GM19463 (cell line): ENCODE measurements around the gene SMARCA4.

Experiments
- ATAC-seq: cut with Tn5 transposase; IDR thresholded peaks from one replicate; pipeline ENCODE4 v1.9.1; 2021; ENCODE audit warnings: mild to moderate bottlenecking, moderate library complexity; ENCODE audit not compliant: unreplicated experiment

The SMARCA4 gene

GRCh38 chr19:11028146-11028545 lies 67.3 kb downstream of the SMARCA4 start:
- no peak for ATAC-seq

DNA sequence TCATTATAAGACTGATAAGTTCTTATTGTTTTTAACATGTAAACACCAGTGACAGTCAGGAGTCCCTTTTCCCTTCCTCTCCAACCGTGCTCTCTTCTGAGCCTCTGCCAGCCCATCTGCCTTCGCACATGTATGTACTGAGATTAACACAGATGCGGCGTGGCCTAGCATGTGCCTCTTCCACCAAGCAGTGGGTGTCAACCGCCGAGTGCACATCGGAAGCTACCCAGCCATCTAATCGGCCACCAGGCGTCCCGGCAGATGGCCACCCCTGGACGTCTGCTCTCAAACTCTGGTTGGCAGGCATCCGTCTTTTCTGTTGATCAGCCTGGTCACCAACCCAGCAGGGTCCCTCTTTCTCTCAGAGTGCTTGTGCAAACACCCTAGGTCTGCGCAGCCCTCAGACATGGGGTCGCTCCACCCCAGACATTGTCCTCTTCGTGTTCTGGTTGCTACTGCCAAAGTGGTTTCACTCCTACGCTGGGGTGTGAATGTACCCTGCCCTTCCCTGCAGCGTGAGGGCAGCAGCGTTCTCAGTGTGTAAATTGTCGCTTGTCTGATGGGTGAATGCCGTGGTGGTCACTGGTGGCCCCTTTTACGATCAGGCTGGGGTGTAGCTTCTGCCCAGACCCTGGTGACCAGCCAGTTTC lies 70.7 kb downstream of the SMARCA4 start:
- no peak for ATAC-seq

DNA sequence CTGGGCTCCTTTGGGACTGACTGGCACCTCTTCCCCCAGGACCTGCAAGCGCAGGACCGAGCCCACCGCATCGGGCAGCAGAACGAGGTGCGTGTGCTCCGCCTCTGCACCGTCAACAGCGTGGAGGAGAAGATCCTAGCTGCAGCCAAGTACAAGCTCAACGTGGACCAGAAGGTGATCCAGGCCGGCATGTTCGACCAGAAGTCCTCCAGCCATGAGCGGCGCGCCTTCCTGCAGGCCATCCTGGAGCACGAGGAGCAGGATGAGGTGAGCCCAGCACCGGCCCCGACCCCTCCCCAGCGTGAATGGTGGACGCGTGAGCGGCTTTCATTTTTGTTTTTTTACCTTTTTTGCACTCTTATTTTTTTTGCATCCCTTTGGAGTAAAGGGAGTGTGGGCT lies 72.4 kb downstream of the SMARCA4 start:
- ATAC-seq: no peak

DNA sequence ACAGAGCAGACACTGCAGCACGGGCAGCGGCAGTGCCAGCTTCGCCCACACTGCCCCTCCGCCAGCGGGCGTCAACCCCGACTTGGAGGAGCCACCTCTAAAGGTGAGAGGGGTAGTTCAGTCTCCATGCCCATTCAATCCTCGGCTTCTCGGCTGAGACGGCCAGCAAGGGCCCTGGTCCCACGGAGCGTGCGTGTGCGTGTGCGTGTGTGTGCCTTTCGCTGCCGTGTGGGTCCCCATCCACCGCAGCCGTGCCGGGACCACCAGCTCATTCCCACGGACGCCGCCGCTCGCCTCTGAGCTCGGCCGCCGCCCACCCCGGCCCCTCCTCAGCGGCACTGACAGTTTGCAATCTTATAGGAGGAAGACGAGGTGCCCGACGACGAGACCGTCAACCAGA lies 72.9 kb downstream of the SMARCA4 start:
- ATAC-seq: no peak

DNA sequence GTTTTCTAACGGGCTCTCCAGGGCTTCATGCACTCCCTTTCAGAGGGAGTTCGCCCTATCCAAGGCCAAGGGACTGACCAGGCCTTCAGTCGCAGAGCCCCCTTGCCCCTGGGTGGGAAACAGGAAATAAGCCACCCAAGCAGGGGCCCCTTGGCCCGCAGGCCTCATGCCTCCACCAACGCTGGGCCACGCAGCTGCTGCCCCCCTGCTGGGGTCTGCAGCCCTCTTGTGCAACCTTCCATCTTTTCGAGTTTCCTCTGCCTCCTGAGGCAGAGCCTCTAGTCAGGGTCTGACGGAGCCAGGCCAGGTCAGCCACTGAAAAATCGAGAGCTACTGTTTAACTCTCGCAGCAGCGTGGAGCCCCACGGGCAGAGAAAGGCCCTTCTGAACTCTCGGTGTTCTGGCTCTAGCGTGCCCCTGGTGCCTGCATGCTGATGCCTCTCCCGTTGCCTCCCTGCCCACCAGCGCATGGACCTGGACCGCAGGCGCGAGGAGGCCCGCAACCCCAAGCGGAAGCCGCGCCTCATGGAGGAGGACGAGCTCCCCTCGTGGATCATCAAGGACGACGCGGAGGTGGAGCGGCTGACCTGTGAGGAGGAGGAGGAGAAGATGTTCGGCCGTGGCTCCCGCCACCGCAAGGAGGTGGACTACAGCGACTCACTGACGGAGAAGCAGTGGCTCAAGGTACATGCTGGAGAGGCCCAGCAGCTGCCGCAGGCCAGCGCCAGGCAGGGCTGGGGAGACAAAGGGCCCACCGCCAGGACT lies 73.8 kb downstream of the SMARCA4 start:
- no peak for ATAC-seq

DNA sequence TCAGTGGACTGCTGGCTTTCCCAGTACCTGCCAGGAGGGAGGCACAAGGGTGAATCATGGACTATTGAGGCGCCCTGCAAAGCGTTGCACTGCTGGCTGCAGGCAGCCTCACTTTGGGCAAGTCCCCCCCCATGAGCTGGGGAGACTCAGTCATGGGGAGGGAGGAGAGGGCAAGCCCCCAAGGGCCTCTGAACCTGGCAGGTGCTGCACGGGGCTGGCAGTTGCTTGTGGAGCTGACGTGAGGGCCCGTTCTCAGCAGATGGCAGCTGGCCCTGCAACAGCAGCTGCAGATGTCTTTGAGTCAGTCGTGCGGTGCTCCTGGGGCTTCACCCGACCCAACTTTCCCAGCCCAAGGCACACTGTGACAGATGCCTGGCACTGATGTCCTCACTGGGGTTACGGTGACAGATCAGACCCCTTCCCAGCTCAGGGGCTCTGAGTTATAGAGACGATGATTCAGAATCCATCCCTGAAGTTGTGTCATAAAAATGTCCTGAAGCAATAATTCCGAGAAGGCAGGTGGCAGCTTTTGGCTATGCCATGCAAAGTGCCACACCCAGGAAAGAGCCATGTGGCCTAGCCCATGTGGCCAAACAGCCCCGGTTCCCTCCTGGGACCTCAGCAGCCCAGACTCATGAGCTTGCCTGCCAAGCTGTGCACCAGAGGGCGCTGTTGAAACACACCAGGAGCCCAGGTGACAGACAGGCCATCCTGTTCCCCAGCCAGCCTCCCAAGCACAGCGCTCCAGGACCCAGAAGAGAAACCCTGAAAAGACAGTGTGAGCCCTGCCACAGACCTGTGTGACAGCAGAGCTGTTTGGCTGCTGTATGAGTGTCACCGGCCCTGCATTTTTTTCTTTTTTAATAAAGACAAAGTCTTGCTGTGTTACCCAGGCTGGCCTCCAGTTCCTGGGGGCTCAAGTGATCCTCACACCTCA lies 74.9 kb downstream of the SMARCA4 start:
- ATAC-seq: peak; percentile 81

GRCh38 chr19:11038511-11038910 lies 77.7 kb downstream of the SMARCA4 start:
- ATAC-seq: no peak

- no peak for ATAC-seq
Measured at GRCh38 chr19:11041194-11041593, 80.4 kb downstream of the SMARCA4 start.

GRCh38 chr19:11041966-11042627 lies 81.3 kb downstream of the SMARCA4 start:
- ATAC-seq: no peak

DNA sequence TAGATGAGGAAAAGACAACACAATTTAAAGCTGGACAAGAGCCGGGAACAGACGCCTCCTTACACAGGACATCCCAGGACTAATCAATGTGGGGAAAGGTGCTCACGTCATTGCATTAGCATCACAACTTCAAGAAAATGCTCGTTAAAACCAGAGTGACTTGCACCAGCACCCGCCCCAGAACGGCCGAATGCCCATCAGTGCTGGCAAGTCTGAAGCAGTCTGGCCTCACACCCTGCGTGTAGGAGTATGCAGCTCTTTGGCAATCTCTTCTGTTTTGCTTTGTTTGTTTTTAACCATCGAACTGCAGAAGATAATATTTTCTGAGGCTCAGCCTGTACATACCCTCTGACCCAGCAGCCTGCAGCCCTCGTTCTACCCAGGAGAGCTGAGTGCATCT lies 83.6 kb downstream of the SMARCA4 start:
- no peak for ATAC-seq

DNA sequence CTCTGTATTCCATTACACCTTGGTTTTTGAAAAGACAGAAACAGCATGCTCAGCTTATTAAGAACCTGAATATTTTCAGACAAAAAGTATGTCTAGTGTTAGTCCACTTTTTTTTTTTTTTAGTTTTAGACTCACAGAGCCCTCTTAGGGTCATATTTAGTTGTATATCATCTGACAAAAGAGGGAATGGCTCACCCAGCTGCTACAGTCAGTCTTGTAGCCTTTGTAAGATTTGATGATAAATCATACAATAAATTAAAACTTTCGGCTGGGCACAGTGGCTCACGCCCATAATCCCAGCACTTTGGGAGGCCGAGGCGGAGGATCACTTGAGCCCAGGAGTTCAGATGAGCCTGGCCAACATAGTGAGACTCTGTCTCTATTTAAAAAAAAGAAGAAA lies 84.7 kb downstream of the SMARCA4 start:
- no peak for ATAC-seq

GRCh38 chr19:11046605-11047354 lies 86.0 kb downstream of the SMARCA4 start:
- no peak for ATAC-seq

- no peak for ATAC-seq
Measured at GRCh38 chr19:11047866-11048265, 87.0 kb downstream of the SMARCA4 start.

DNA sequence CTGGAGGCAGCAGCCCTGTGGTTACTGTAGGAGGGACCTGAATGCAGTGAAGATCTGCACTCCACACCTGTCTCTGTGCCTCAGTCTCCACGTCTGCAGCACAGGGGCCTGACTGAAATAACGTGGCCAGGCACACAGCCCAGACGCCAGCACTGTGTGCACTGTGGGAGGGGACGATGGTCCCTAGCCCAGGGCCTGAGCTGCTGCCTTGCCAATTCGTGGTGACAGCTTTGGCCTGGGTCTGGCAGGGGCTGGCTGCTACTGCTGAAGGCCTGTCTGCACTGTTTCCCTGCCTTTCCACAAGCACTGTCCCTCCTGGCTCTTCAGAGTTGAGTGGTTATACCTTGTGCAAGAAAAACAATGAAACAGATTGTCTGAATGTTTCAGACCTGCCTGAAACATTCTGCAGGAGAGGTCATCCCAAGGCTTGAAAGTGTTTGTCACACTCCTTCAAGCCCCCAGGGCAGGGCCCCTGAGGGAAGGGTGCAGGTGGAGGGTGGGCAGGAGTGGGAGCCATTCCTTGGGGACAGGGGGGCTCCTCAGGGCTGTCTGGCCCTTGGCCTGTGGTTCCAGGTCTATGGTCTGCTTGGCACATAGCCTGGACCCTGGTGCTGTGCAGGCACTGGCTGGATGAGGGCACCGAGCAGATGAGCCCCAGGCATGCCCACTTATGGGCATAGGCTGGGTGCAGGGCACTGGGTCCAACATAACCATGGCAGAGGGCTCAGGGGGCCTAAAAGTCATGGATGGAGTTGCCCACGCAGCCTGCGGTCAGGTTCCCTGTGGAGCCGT lies 89.7 kb downstream of the SMARCA4 start:
- ATAC-seq: no peak

DNA sequence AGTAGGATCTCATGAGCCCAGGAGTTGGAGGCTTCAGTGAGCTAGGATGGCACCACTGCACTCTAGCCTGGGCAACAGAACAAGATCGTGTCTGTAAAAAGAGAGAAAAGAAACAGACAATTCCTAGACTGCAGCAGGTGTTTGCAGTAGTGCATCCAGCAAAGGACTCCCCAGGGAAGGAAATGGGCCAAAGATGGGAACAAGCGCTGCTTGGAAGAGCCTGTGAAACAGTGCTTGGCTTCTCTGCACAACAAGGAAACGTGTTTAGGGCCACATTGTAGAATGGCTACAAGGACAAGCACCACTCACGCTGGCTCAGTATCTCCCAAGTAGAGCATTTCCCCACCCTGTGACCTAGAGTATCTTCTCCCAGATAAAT lies 93.0 kb downstream of the SMARCA4 start:
- no peak for ATAC-seq

- ATAC-seq: no peak
Measured at GRCh38 chr19:11054200-11054599, 93.4 kb downstream of the SMARCA4 start.

DNA sequence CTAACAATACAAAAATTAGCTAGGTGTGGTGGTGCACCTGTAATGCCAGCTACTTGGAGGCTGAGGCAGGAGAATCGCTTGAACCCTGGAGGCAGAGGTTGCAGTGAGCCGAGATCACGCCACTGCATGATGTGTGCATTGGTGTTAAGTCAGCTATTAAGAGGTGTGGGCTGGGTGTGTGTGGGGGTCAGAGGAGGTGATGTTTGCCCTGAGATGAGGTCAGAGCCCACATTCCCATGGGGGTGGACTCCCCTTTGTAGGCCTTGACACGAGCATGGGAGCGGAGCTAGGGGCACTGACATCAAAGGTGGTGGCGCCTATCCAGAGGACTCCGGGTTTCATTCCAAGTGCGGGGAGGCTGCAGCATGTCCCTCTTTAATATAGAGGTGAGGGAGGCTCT lies 93.8 kb downstream of the SMARCA4 start:
- ATAC-seq: no peak

DNA sequence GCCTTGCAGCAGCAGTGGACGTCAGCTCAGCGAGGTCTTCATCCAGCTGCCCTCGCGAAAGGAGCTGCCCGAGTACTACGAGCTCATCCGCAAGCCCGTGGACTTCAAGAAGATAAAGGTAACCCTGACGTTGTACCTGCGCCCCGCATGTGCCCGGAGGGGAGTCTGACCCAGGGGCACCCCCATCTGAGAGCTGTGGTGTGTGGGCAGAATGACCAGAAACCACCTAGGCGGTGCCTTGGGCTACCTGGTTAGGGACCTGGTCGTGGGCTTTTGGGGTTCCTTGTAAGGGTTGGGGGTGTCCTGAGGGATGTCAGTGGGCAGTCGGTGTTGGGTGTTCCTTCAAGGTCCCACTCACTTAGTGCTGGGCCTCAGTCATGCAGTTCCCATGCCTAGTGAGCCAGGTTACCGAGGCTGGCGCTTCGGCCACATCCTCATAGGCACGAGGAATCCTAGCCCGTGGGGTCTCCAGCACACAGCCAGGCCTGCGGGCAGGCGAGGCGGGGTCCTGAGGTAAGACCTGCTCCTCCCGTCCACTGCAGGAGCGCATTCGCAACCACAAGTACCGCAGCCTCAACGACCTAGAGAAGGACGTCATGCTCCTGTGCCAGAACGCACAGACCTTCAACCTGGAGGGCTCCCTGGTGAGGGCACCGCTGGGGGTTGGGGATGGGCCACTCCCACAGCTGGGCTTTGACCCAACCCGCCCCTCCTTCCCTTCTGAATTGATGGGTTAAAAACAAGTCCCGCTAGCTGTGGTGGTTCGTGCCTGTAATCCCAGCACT lies 97.6 kb downstream of the SMARCA4 start:
- ATAC-seq: no peak
